Epithelial cell of proximal tubule (primary cell): ENCODE data around the gene NFILZ. TPM values are rescaled to one million over a fixed set of nuclear protein-coding genes. Genes with fewer than 3 reads are reported as not detected.

Source experiments
- DNase-seq: peaks from one replicate; pipeline ENCODE4 v3.0.0-alpha.2; 2011; ENCODE audit warnings: low read depth
- H3K4me3 ChIP-seq: 2 replicates; pipeline ENCODE4 v1.5.1; 2011; ENCODE audit warnings: low read depth, mild to moderate bottlenecking, low read length
- CTCF ChIP-seq: conservative IDR thresholded peaks from 2 replicates; pipeline ENCODE4 v1.5.1; 2012; ENCODE audit warnings: low read depth, mild to moderate bottlenecking, low read length
- total RNA-seq: library from RNA; depleted of rRNA; stranded (reverse); fragments of >200 nt; gene quantifications from 2 replicates; pipeline ENCODE4 v1.2.3, GENCODE V29; 2015

The NFILZ gene
- total RNA-seq, 1 donor from 2014 or later = not detected

DNA sequence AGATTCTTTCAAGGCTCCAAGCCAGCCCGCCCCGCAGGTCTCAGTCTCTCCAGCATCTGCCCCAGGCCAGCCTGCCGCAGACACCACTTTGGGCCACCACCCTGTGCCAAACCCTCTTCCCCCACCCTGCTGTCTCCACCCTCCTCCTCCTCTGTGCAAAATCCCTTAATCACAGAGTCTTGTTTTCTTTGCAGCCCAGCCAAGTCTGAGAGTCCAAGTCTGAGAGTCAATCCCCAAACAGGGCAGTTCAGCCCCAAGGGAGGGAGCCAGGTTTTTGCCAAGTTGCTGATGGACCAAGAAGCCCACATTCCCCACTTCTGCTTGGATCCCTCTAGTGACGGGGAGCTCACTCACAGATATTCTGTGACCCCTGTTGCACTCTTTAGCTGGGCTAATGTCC lies 23.0 kb upstream of the NFILZ start:
- TF ChIP-seq CTCF = no peak
- no peak overlapping the region for H3K4me3 ChIP-seq
- DNase-seq = no peak

DNA sequence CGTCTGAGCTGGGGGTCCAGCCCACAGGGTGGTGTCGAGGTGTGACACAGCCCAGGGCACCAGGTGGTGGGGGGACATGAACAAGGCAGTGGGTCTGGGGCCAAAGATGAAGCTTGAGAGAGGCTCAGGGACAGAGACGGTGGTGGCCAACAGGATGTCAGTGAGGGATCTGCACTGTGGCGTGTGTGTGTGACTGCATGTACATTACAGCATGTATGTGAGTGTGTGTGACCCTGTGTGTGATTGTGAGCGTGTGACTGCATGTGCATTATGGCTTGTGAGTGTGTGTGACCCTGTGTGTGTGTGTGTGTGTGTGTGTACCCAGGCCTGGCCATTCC lies 21.5 kb upstream of the NFILZ start:
- TF ChIP-seq CTCF = no peak
- peak overlapping the region; percentile 46 for H3K4me3 ChIP-seq
- DNase-seq = no peak

- TF ChIP-seq CTCF = no peak
- no peak for DNase-seq
- peak overlapping the region; percentile 46 for H3K4me3 ChIP-seq
Observed at GRCh38 chr19:8609279-8610040, 21.0 kb upstream of the NFILZ start.

- TF ChIP-seq CTCF = no peak
- DNase-seq = no peak
Observed at GRCh38 chr19:8610041-8610935, 20.1 kb upstream of the NFILZ start, which contains the start of gene ADAMTS10. Gene ADAMTS10 (minus strand): TSS chr19:8610715. CDS start chr19:8605710, 5,005 bp downstream.

GRCh38 chr19:8610936-8611300 lies 19.5 kb upstream of the NFILZ start:
- TF ChIP-seq CTCF = no peak
- no peak overlapping the region for H3K4me3 ChIP-seq
- no peak for DNase-seq

More at GRCh38 chr19:8610041-8610935, 20.1 kb upstream of the NFILZ start, which contains the start of gene ADAMTS10:
- H3K4me3 ChIP-seq = peak within 1 kb of the TSS; percentile 46

- TF ChIP-seq CTCF = no peak
- no peak for DNase-seq
- H3K4me3 ChIP-seq = no peak overlapping the region
Observed at GRCh38 chr19:8611391-8611876, 19.0 kb upstream of the NFILZ start.
